Heart left ventricle (tissue), 16 donors: Measurements from ENCODE around the gene SDF2L1. TPM values are rescaled to one million over a fixed set of nuclear protein-coding genes. Genes with fewer than 3 reads are reported as not detected.
"Not testable (repeated sequence)": the region's sequence is repeated elsewhere in the genome, so short reads cannot be mapped to it uniquely, and the experiment has no call there.

Experiments used
- ATAC-seq, 4 donors: fragments of 200-7000 bp; cut with Tn5 transposase; one replicate each; pipeline ENCODE4 v1.9.1; 2020 to 2022; ENCODE audit warnings: moderate library complexity in 4 of 4, mild to moderate bottlenecking in 3 of 4, moderate number of reproducible peaks in 1 of 4
- DNase-seq, 5 donors: peaks; one replicate each; pipeline ENCODE4 v3.0.0-alpha.2; 2020
- H3K27ac ChIP-seq, 12 donors: fragments of 200-600 bp; sonication (generic) in 4 of 12; one replicate each; pipeline versions ENCODE4 v1.5.0 to v1.8.0; 2016 to 2022; ENCODE audit warnings: mild to moderate bottlenecking in 2 of 12
- H3K27me3 ChIP-seq, 9 donors: fragments of 200-600 bp; sonication (generic) in 2 of 9; one replicate each; pipeline versions ENCODE4 v1.5.1 to v1.8.0; 2016 to 2022; ENCODE audit warnings: mild to moderate bottlenecking in 3 of 9
- H3K36me3 ChIP-seq, 9 donors: fragments of 200-600 bp; sonication (generic) in 2 of 9; one replicate each; pipeline versions ENCODE4 v1.5.0 to v1.8.0; 2018 to 2022; ENCODE audit warnings: mild to moderate bottlenecking in 2 of 9
- H3K4me1 ChIP-seq, 12 donors: fragments of 200-600 bp; sonication (generic) in 4 of 12; one replicate each; pipeline versions ENCODE4 v1.5.0 to v1.8.0; 2016 to 2022; ENCODE audit warnings: mild to moderate bottlenecking in 3 of 12
- H3K4me3 ChIP-seq, 12 donors: fragments of 200-600 bp; sonication (generic) in 4 of 12; one replicate each; pipeline versions ENCODE4 v1.5.0 to v1.8.0; 2017 to 2022; ENCODE audit warnings: mild to moderate bottlenecking in 9 of 12, moderate library complexity in 4 of 12
- H3K9me3 ChIP-seq, 12 donors: fragments of 200-600 bp; sonication (generic) in 4 of 12; one replicate each; pipeline versions ENCODE4 v1.5.0 to v1.8.0; 2016 to 2022; ENCODE audit warnings: mild to moderate bottlenecking in 1 of 12
- POLR2A ChIP-seq, 2 donors: fragments of 450-650 bp; IDR thresholded peaks; one replicate each; pipeline ENCODE4 v1.6.1; 2017; ENCODE audit warnings: antibody characterized with exemption in 2 of 2, mild to moderate bottlenecking in 2 of 2, moderate library complexity in 2 of 2
- WGBS, 4 donors: extraction: QIAGEN DNeasy Blood & Tissue Kit in 2 of 4; methylation state at CpG; one replicate each; pipeline versions ENCODE4 v1.1.5 to v1.1.7; 2013 to 2018; 5-methylcytosine and 5-hydroxymethylcytosine counted together
- intact Hi-C, 10 donors: fragments of 100-400 bp; cut with DNase I; formaldehyde crosslinking; loops; one replicate each; pipeline versions ENCODE4 v1.11.1 to v1.14.2; 2022
- polyA plus RNA-seq, 2 donors: library from polyadenylated mRNA; stranded (reverse); fragments of 200-250 nt; gene quantifications; one replicate each; pipeline ENCODE4 v1.2.3, GENCODE V29; 2013
- total RNA-seq, 9 donors: library from RNA; depleted of rRNA in 2 of 9; stranded (reverse); fragments of >200 nt in 2 of 9; fragmentation: NEBNext Ultra II Directional in 3 of 9; extraction: Animal tissue kit (Norgen Biotek cat#: 25700) in 3 of 9; gene quantifications; one replicate each; pipeline versions ENCODE4 v1.1.0 to v1.2.4, GENCODE V29; 2016 to 2023
- TF ChIP-seq, protein P1 (sequence below), 12 donors: fragments of 200-600 bp; sonication (generic) in 4 of 12; IDR thresholded peaks; one replicate each; pipeline versions ENCODE4 v1.5.0 to v1.8.0; 2018 to 2022; ENCODE audit warnings: antibody characterized with exemption in 12 of 12, mild to moderate bottlenecking in 5 of 12
- donor health status: ischemic (EF 13 %, LVEDD 7.1; RV severe dilation, severe dysfunction).
- donor health status: healthy with polysubstance abuse.
- donor health status: DM: no; HTN: yes; CAD: no.
- donor health status: DM: no; HTN: no; CAD: no.
- donor health status: ischemic (EF 25% LVEDD 6.9; RV normal size, moderate dysfunction).
- donor health status: ischemic (EF 25% LVEDD 5.7; RV mildly dilated, moderate dysfunction).
- donor health status: healthy.
- donor health status: DM: yes; HTN: yes; CAD: no.
- donor health status: ischemic (EF 35%, LVEDD 5.7; RV mildly dilated, moderate dysfunction).
- donor health status: nonischemic (EF 11% LVEDD 7.7; RV severe dilation, severe dysfunction).
- donor health status: DM: yes; HTN: yes; CAD: no.
- donor health status: PGD.
- donor health status: ischemic (EF 29% LVEDD 5.4; RV normal size, mild dysfunction).
- donor health status: nonischemic (EF 23%, LVEDD 6.1; RV moderate dilation, normal function).

SDF2L1 gene
- total and polyA plus RNA-seq, 11 donors, result 14.1 to 226 (median 24.5) TPM

GRCh38 chr22:21673534-21674321 lies 31.6 kb downstream of the SDF2L1 start:
- WGBS, 4 donors, result 87 to 97% (median 92%) methylated on average over 12 of the region's 12 CpGs
- Histone ChIP-seq H3K4me1 (peaks cover 0 to 13% (median 0%) of the 10 kb centered on the region in 12 donors), H3K27me3 (no peaks in the 10 kb centered on the region), H3K9me3 (no peaks in the 10 kb centered on the region), H3K4me3 (no peak overlapping the region), H3K27ac (no peak overlapping the region), H3K36me3 (peaks cover 4 to 71% (median 64%) of the 10 kb centered on the region in 9 donors)
- peak in 1 of 5 donors; percentile 41 for DNase-seq
- ATAC-seq, result no peak
- TF ChIP-seq, protein P1, sequence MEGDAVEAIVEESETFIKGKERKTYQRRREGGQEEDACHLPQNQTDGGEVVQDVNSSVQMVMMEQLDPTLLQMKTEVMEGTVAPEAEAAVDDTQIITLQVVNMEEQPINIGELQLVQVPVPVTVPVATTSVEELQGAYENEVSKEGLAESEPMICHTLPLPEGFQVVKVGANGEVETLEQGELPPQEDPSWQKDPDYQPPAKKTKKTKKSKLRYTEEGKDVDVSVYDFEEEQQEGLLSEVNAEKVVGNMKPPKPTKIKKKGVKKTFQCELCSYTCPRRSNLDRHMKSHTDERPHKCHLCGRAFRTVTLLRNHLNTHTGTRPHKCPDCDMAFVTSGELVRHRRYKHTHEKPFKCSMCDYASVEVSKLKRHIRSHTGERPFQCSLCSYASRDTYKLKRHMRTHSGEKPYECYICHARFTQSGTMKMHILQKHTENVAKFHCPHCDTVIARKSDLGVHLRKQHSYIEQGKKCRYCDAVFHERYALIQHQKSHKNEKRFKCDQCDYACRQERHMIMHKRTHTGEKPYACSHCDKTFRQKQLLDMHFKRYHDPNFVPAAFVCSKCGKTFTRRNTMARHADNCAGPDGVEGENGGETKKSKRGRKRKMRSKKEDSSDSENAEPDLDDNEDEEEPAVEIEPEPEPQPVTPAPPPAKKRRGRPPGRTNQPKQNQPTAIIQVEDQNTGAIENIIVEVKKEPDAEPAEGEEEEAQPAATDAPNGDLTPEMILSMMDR (IDR thresholded peaks at IDR 0.05), result no peak
- TF ChIP-seq POLR2A (IDR thresholded peaks at IDR 0.05), result no peak
- intact Hi-C loops, result no loop called here

GRCh38 chr22:21674638-21675245 lies 32.6 kb downstream of the SDF2L1 start:
- Histone ChIP-seq H3K4me1 (peaks cover 0 to 13% (median 0%) of the 10 kb centered on the region in 12 donors), H3K27ac (no peak overlapping the region), H3K4me3 (no peak overlapping the region), H3K9me3 (no peaks in the 10 kb centered on the region), H3K27me3 (no peaks in the 10 kb centered on the region), H3K36me3 (peaks cover 4 to 67% (median 61%) of the 10 kb centered on the region in 9 donors)
- intact Hi-C loops, result no loop called here
- 94 to 99% (median 96%) methylated on average over 12 of the region's 12 CpGs for WGBS, 4 donors
- DNase-seq (peak in 1 of 5 donors; percentile 22), ATAC-seq (no peak)
- TF ChIP-seq POLR2A (IDR thresholded peaks at IDR 0.05), result no peak
- TF ChIP-seq, protein P1 (IDR thresholded peaks at IDR 0.05), result no peak

- DNase-seq (no peak), ATAC-seq (peak in 1 of 4 donors; percentile 16)
- Histone ChIP-seq H3K27ac (no peak overlapping the region), H3K9me3 (no peaks in the 10 kb centered on the region), H3K27me3 (no peaks in the 10 kb centered on the region), H3K4me1 (no peaks in the 10 kb centered on the region), H3K36me3 (peaks cover 4 to 58% (median 52%) of the 10 kb centered on the region in 9 donors), H3K4me3 (no peak overlapping the region)
- no peak for TF ChIP-seq POLR2A (IDR thresholded peaks at IDR 0.05)
- TF ChIP-seq, protein P1 (IDR thresholded peaks at IDR 0.05), result no peak
- WGBS, 4 donors, result 85 to 89% (median 85%) methylated on average over 14 to 15 of the region's 15 CpGs
- intact Hi-C loops, result no loop called here
Observed at GRCh38 chr22:21677606-21678443, 35.7 kb downstream of the SDF2L1 start.

DNA sequence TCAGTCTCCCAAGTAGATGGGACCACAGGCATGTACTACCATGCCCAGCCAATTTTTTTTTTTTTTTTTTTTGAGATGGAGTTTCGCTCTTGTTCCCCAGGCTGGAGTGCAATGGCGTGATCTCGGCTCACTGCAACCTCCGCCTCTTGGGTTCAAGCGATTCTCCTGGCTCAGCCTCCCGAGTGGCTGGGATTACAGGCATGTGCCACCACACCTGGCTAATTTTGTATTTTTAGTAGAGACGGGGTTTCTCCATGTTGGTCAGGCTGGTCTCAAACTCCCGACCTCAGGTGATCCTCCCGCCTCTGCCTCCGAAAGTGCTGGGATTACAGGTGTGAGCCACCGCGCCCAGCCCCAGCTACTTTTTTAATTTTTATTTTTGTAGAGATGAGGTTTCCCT lies 36.7 kb downstream of the SDF2L1 start:
- H3K27ac ChIP-seq, DNase-seq, intact Hi-C loops, H3K4me1 ChIP-seq, H3K27me3 ChIP-seq, H3K4me3 ChIP-seq, H3K9me3 ChIP-seq, ATAC-seq: not testable (repeated sequence)
- peaks cover 4 to 58% (median 52%) of the 10 kb centered on the region in 9 donors for H3K36me3 ChIP-seq
- WGBS, 4 donors, result 97 to 99% (median 98%) methylated on average over 12 of the region's 12 CpGs
